GM12864 (cell line): ENCODE results near the gene KCNV2.

ENCODE experiments used
- DNase-seq: peaks from one replicate; pipeline ENCODE4 v3.0.0-alpha.2; 2011; ENCODE audit warnings: low read depth
- H3K4me3 ChIP-seq: 2 replicates; pipeline ENCODE4 v1.5.1; 2011; ENCODE audit warnings: mild to moderate bottlenecking, low read depth, low read length, control low read depth
- TF ChIP-seq, protein P1 (sequence below): IDR thresholded peaks from 2 replicates; pipeline ENCODE4 v1.5.1; 2011; ENCODE audit warnings: low read depth, mild to moderate bottlenecking, moderate library complexity, low read length, control low read depth, inconsistent platforms; ENCODE audit errors: missing control alignments

Gene KCNV2

GRCh38 chr9:2717385-2717784 is at the start of gene KCNV2:
TSS of gene KCNV2 (plus strand) at chr9:2717510. CDS start at chr9:2717740, 230 bp downstream.
- TF ChIP-seq, protein P1, sequence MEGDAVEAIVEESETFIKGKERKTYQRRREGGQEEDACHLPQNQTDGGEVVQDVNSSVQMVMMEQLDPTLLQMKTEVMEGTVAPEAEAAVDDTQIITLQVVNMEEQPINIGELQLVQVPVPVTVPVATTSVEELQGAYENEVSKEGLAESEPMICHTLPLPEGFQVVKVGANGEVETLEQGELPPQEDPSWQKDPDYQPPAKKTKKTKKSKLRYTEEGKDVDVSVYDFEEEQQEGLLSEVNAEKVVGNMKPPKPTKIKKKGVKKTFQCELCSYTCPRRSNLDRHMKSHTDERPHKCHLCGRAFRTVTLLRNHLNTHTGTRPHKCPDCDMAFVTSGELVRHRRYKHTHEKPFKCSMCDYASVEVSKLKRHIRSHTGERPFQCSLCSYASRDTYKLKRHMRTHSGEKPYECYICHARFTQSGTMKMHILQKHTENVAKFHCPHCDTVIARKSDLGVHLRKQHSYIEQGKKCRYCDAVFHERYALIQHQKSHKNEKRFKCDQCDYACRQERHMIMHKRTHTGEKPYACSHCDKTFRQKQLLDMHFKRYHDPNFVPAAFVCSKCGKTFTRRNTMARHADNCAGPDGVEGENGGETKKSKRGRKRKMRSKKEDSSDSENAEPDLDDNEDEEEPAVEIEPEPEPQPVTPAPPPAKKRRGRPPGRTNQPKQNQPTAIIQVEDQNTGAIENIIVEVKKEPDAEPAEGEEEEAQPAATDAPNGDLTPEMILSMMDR: no peak
- DNase-seq: no peak
- no peak within 1 kb of the TSS for H3K4me3 ChIP-seq

- DNase-seq: no peak
Measured at GRCh38 chr9:2673161-2673560, 44.1 kb upstream of the KCNV2 start.

GRCh38 chr9:2674141-2674824 is 43.0 kb upstream of the KCNV2 start:
- no peak for DNase-seq
- no peak overlapping the region for H3K4me3 ChIP-seq
- TF ChIP-seq, protein P1: no peak

More at GRCh38 chr9:2673161-2673560, 44.1 kb upstream of the KCNV2 start:
- H3K4me3 ChIP-seq: no peak overlapping the region
- TF ChIP-seq, protein P1: no peak

GRCh38 chr9:2675834-2676233 is 41.5 kb upstream of the KCNV2 start:
- no peak overlapping the region for H3K4me3 ChIP-seq
- no peak for DNase-seq
- TF ChIP-seq, protein P1: no peak

- TF ChIP-seq, protein P1: no peak
- H3K4me3 ChIP-seq: no peak overlapping the region
- no peak for DNase-seq
Measured at GRCh38 chr9:2676466-2676865, 40.8 kb upstream of the KCNV2 start.

- H3K4me3 ChIP-seq: no peak overlapping the region
- TF ChIP-seq, protein P1: no peak
- no peak for DNase-seq
Measured at GRCh38 chr9:2677915-2678889, 39.1 kb upstream of the KCNV2 start.
